ENCODE results near the gene ARF5.
"Not testable (repeated sequence)": the region's sequence is repeated elsewhere in the genome, so short reads cannot be mapped to it uniquely, and the experiment has no call there.

DNA sequence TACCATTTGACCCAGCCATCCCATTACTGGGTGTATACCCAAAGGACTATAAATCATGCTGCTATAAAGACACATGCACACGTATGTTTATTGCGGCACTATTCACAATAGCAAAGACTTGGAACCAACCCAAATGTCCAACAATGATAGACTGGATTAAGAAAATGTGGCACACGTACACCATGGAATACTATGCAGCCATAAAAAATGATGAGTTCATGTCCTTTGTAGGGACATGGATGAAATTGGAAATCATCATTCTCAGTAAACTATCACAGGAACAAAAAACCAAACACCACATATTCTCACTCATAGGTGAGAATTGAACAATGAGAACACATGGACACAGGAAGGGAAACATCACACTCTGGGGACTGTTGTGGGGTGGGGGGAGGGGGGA, 20.2 kb upstream of the ARF5 start:
- TF ChIP-seq EZH2phosphoT487 (IDR thresholded peaks at IDR 0.05; ENCODE audit: borderline replicate concordance, low read length): not testable (repeated sequence)
- TF ChIP-seq, protein P1, sequence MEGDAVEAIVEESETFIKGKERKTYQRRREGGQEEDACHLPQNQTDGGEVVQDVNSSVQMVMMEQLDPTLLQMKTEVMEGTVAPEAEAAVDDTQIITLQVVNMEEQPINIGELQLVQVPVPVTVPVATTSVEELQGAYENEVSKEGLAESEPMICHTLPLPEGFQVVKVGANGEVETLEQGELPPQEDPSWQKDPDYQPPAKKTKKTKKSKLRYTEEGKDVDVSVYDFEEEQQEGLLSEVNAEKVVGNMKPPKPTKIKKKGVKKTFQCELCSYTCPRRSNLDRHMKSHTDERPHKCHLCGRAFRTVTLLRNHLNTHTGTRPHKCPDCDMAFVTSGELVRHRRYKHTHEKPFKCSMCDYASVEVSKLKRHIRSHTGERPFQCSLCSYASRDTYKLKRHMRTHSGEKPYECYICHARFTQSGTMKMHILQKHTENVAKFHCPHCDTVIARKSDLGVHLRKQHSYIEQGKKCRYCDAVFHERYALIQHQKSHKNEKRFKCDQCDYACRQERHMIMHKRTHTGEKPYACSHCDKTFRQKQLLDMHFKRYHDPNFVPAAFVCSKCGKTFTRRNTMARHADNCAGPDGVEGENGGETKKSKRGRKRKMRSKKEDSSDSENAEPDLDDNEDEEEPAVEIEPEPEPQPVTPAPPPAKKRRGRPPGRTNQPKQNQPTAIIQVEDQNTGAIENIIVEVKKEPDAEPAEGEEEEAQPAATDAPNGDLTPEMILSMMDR (conservative IDR thresholded peaks at IDR 0.05; ENCODE audit: low read depth, low read length): not testable (repeated sequence)
